GM19395 (cell line): ENCODE measurements around the gene ZNF829.

Experiments
- ATAC-seq: cut with Tn5 transposase; IDR thresholded peaks from one replicate; pipeline ENCODE4 v1.9.1; 2021; ENCODE audit warnings: mild to moderate bottlenecking, moderate library complexity; ENCODE audit not compliant: unreplicated experiment

ZNF829 gene

GRCh38 chr19:36915992-36916830 lies at the start of gene ZNF829, which contains the start of gene ZNF568:
TSS of gene ZNF829 (minus strand) at chr19:36916291. CDS start at chr19:36915167, 1,124 bp downstream.
TSS of gene ZNF568 (plus strand) at chr19:36916332. CDS start at chr19:36922771, 6,439 bp downstream.
- peak; percentile 91 for ATAC-seq

GRCh38 chr19:36963280-36963679 lies 47.2 kb upstream of the ZNF829 start:
- no peak for ATAC-seq

- ATAC-seq, result no peak
These were observed 46.3 kb upstream of the ZNF829 start for GRCh38 chr19:36962346-36962745.

GRCh38 chr19:36950335-36951119 lies 34.4 kb upstream of the ZNF829 start:
- ATAC-seq, result no peak

GRCh38 chr19:36939153-36939552 lies 23.1 kb upstream of the ZNF829 start:
- no peak for ATAC-seq

- no peak for ATAC-seq
These were observed 15.6 kb upstream of the ZNF829 start for GRCh38 chr19:36931684-36932083.

- no peak for ATAC-seq
These were observed 2.0 kb upstream of the ZNF829 start for GRCh38 chr19:36918090-36918489.

- no peak for ATAC-seq
These were observed 900 bp upstream of the ZNF829 start for GRCh38 chr19:36916991-36917390.

GRCh38 chr19:36898422-36898821 lies 17.7 kb downstream of the ZNF829 start:
- no peak for ATAC-seq

GRCh38 chr19:36894849-36895383 lies 21.2 kb downstream of the ZNF829 start:
- ATAC-seq, result no peak

GRCh38 chr19:36891768-36892357 lies 24.2 kb downstream of the ZNF829 start:
- ATAC-seq, result no peak

- no peak for ATAC-seq
These were observed 38.8 kb downstream of the ZNF829 start for GRCh38 chr19:36876993-36877938.

- no peak for ATAC-seq
These were observed 64.2 kb downstream of the ZNF829 start for GRCh38 chr19:36851898-36852297.

- peak; percentile 85 for ATAC-seq
These were observed 65.3 kb downstream of the ZNF829 start, which contains the start of gene ZNF345 for GRCh38 chr19:36850559-36851442. TSS of gene ZNF345 (plus strand) at chr19:36850876. CDS start at chr19:36876831, 25,955 bp downstream.

- ATAC-seq, result peak; percentile 78
These were observed 66.2 kb downstream of the ZNF829 start for GRCh38 chr19:36849701-36850558.

- ATAC-seq, result no peak
These were observed 68.1 kb downstream of the ZNF829 start for GRCh38 chr19:36847968-36848367.

- no peak for ATAC-seq
These were observed 77.2 kb downstream of the ZNF829 start for GRCh38 chr19:36838784-36839324.
